NCI-H510A treated with DMSO at 0.1 percent for 48 hours (cell line): ENCODE results near the gene CEP135.
A peak's percentile ranks its signal among the peaks of the same experiment; 100 is the strongest.
"Not testable (repeated sequence)": the region's sequence is repeated elsewhere in the genome, so short reads cannot be mapped to it uniquely, and the experiment has no call there.

Source experiments
- DNase-seq: peaks from one replicate; lab custom pipeline; 2025; lab: John Stamatoyannopoulos, UW

CEP135 gene

GRCh38 chr4:56026596-56026995 is 77.9 kb downstream of the CEP135 start:
- no peak for DNase-seq

GRCh38 chr4:56028165-56028564 is 79.4 kb downstream of the CEP135 start:
- no peak for DNase-seq

- DNase-seq: no peak
Observed at GRCh38 chr4:56038487-56039162, 89.9 kb downstream of the CEP135 start.

GRCh38 chr4:56040842-56041241 is 92.1 kb downstream of the CEP135 start:
- no peak for DNase-seq

- DNase-seq: no peak
Observed at GRCh38 chr4:56042225-56042624, 93.5 kb downstream of the CEP135 start.

- no peak for DNase-seq
Observed at GRCh38 chr4:56048383-56048701, 99.6 kb downstream of the CEP135 start.

- peak; percentile 66 for DNase-seq
Observed at GRCh38 chr4:56048702-56049431, 100.1 kb downstream of the CEP135 start.

GRCh38 chr4:56050625-56051024 is 101.9 kb downstream of the CEP135 start:
- DNase-seq: peak; percentile 27

- no peak for DNase-seq
Observed at GRCh38 chr4:56051029-56051709, 102.4 kb downstream of the CEP135 start.

- no peak for DNase-seq
Observed at GRCh38 chr4:56051710-56052075, 102.9 kb downstream of the CEP135 start.

DNA sequence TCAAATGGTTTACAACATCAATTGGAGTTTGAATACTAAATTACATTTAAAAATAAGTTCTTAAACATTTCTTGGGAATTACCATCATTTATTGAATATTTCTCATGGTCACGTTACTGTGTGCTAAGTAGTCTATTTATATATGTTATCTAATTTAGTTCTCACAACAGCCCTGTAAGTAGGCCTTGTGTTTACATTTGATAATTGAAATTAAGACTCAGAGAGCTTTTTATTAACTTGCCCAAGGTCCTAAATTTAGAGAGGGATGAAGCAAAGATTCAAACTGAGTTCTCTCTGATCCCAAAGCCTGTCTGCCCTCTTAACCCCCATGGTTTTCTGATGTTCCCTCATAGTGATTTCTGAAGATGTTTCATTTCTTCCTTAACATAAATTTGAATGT is 103.7 kb downstream of the CEP135 start:
- DNase-seq: no peak

DNA sequence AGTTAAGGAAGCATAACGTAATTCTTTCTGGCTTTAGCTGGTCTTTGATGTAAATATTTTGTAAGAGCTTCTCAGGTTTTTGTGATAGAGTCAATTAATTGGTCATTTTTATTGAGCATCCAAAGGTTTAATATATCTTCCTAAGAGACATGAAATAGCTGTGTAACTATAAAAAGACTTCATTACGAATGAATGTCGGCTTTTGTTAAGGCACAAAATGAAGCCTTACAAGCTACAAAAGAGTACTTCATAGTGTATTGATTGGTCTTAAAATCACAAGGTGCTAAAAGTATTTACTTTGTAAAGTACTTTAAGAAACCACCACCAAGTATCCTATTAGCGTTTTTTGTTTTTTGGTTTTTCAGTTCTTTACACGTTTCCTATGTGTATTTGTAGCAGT is 104.2 kb downstream of the CEP135 start:
- no peak for DNase-seq

DNA sequence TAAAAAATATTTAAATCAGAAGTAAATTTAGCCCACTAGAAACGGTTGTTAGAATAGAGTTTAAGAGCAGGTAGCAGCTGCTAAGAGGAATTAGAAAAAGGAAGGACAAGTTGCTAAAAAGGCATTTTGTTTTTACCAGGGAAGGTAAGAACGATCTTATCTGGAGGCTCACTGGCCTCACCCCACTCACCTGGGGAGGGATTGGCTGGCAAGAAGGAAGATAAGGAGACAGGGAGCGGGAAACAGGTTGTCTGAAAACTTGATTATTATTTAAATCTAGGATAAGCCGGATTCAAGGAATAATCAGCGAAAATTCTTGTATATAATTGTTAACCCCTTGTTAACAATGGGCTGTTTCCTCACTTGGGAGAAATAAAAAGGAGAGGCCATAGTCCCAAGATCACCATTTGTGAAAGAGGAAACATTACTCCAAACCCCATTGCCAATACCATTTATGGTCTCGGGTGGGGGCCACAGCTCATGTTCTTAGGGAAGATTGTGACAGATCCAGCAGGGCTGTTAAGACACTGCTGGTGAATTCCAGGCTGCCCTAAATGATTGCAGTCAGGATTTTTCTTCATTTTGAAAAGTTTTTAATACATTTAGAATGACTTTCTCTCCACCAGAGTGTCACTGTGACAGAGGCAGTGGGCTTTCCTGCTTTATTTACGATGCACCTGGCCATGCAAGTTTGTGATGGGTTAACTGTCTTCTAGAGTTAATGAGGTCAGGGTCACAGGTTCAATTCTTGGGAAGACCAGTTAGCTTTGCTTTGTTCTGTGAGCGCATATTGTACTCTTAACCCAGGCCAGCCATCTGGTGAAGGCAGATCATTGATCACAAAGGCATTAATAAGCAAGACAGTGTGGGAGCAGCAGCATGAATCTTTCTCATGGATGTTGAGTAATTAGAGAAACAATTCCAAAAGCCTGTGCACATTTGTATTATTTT is 106.6 kb downstream of the CEP135 start:
- DNase-seq: no peak

- DNase-seq: no peak
Observed at GRCh38 chr4:56055991-56056390, 107.2 kb downstream of the CEP135 start.

GRCh38 chr4:56058555-56058954 is 109.8 kb downstream of the CEP135 start:
- no peak for DNase-seq

DNA sequence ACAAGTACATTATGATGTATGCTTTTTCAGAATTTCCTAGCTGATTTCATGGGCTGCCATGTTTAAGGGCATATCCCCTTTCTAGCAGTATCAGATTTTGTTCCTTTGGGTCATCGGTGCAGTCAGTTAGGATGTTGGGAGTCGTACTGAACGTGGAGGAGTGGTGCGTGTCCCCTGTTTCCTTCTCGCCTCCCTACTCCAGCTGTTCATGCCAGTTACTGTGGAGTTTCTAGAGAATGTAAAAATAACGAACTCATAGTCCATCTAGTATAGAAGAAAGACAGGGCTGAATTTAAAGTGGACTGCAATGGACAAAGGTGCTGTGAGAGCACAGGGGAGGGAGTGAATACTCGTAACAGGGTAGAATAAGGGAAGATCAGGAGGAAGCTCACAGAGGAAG is 111.3 kb downstream of the CEP135 start:
- DNase-seq: no peak

- DNase-seq: no peak
Observed at GRCh38 chr4:56062106-56062505, 113.4 kb downstream of the CEP135 start.

GRCh38 chr4:56062526-56063145 is 113.9 kb downstream of the CEP135 start:
- no peak for DNase-seq

DNA sequence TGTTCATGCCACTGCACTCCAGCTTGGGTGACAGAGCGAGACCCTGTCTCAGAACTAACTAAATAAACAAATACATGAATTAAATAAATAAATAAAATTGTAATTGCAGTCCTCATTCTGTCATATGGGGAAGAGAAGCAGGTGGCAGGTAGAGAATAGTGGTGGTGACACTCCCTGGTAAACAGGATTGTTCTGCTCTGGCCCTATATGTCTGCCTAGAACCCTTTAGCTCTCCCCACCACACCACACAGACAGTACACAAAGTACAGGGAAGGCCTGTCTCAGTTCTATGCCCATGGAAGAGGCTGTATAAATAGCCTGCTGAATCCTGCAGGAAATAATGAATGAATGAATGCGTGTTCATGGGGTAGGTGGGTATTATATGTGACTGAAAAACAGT is 117.7 kb downstream of the CEP135 start:
- no peak for DNase-seq

GRCh38 chr4:56067826-56068225 is 119.1 kb downstream of the CEP135 start:
- DNase-seq: no peak

DNA sequence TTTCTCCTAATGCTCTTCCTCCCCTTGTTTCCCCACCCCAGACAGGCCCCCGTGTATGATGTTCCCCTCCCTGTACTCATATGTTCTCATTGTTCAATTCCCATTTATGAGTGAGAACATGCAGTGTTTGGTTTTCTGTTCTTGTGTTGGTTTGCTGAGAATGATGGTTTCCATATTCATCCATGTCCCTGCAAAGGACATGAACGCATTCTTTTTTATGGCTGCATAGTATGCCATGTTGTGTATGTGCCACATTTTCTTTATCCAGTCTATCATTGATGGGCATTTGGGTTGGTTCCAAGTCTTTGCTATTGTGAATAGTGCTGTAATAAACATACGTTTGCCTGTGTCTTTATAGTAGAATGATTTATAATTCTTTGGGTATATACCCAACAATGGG is 124.0 kb downstream of the CEP135 start:
- not testable (repeated sequence) for DNase-seq

DNA sequence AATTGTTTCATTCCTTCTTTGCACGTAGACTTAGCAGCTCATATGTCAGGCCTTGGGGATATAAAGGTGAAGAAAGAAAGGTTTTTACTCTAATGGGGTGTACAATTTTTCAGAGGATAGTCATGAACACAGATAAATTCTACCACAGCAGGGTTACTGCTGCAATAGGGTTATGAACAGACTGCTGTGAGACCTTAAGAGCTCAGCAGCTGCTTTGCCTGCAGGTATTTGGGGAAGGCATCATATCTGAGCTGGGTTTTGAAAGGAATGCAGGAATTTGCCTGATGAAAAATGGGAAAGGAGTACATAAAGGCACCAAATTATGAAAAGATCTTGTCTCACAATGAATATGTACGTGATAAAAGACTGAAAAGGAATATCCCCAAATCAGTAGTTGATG is 128.9 kb downstream of the CEP135 start:
- no peak for DNase-seq
